Measurements from ENCODE around the gene TMEM126A.

GRCh38 chr11:85603220-85603619, 44.5 kb upstream of the TMEM126A start:
- TF ChIP-seq FOXK2 (IDR thresholded peaks at IDR 0.05) (no peak), SNAI1 (CRISPR knock-in tag; IDR thresholded peaks at IDR 0.05; ENCODE audit: borderline replicate concordance) (no peak), HNRNPL (IDR thresholded peaks at IDR 0.05; ENCODE audit: low read depth, low read length) (no peak), CTCF (CRISPR knock-in tag; IDR thresholded peaks at IDR 0.05) (no peak), BHLHE40 (IDR thresholded peaks at IDR 0.05; ENCODE audit: low read length) (no peak)

All from HepG2 (cell line).